Measurements from ENCODE around the gene PSMB5. TPM values are rescaled to one million over a fixed set of nuclear protein-coding genes. Genes with fewer than 3 reads are reported as not detected.

PSMB5 gene
- total RNA-seq, 2 experiments from 2014 or later = 60.4 to 60.7 TPM

GRCh38 chr14:22986508-22987054 is 48.1 kb downstream of the PSMB5 start:
- Mint-ChIP-seq H3K4me1 (no peaks in the 10 kb centered on the region), H3K36me3 (ENCODE audit: low read depth) (no peaks in the 10 kb centered on the region), H3K27ac (no peak overlapping the region), H3K27me3 (no peaks in the 10 kb centered on the region), H3K4me3 (no peak overlapping the region), H3K9me3 (no peaks in the 10 kb centered on the region)
- ChIA-PET POLR2A (interaction anchor here (0.9 to 1.2 kb wide), 3 partner anchors 56 to 82 kb away, joined by 3 to 6 read pairs (median 3); partner anchors contain the start of gene CDH24), CTCF (interaction anchor here (0.6 to 3.9 kb wide), 50 partner anchors 9 to 430 kb away, joined by 3 to 64 read pairs (median 5); partner anchors contain the start of genes ABHD4, ACIN1, C14orf119 and CDH24)
- DNase-seq = peak; percentile 94

- Mint-ChIP-seq H3K36me3 (ENCODE audit: low read depth) (no peaks in the 10 kb centered on the region), H3K27me3 (peaks cover under 1% of the 10 kb centered on the region), H3K27ac (no peak overlapping the region), H3K9me3 (no peaks in the 10 kb centered on the region), H3K4me1 (peaks cover under 1% of the 10 kb centered on the region), H3K4me3 (no peak overlapping the region)
- POLR2A ChIA-PET = interaction anchor here (0.9 to 1.2 kb wide), 3 partner anchors 56 to 83 kb away, joined by 3 to 6 read pairs (median 3); partner anchors contain the start of gene CDH24
- no peak for DNase-seq
- CTCF ChIA-PET = interaction anchor here (0.6 to 3.9 kb wide), 50 partner anchors 9 to 429 kb away, joined by 3 to 64 read pairs (median 5); partner anchors contain the start of genes ABHD4, ACIN1, C14orf119 and CDH24
Measured at GRCh38 chr14:22985894-22986507, 48.7 kb downstream of the PSMB5 start.

- no peaks in the 10 kb centered on the region for H3K9me3 Mint-ChIP-seq
- no peak overlapping the region for H3K4me3 Mint-ChIP-seq
- H3K4me1 Mint-ChIP-seq = peaks cover 2% of the 10 kb centered on the region
- no peak overlapping the region for H3K27ac Mint-ChIP-seq
- ChIA-PET CTCF (interaction anchor here (0.6 to 3.9 kb wide), 11 partner anchors 11 to 415 kb away, joined by 3 to 64 read pairs (median 9); partner anchors contain the start of gene CDH24), POLR2A (no interaction called here)
- no peak for DNase-seq
- no peaks in the 10 kb centered on the region for H3K36me3 Mint-ChIP-seq (ENCODE audit: low read depth)
- H3K27me3 Mint-ChIP-seq = peaks cover 7% of the 10 kb centered on the region
Measured at GRCh38 chr14:22984959-22985658, 49.6 kb downstream of the PSMB5 start.

GRCh38 chr14:22982477-22983245 is 52.0 kb downstream of the PSMB5 start, which contains the start of gene AJUBA:
Gene AJUBA, minus strand, starts transcription at chr14:22982551. Its CDS starts 285 bp downstream, at chr14:22982266.
- peak; percentile 80 for DNase-seq
- peaks cover 22% of the 10 kb centered on the region for H3K27me3 Mint-ChIP-seq
- no peak within 1 kb of the TSS for H3K27ac Mint-ChIP-seq
- ChIA-PET CTCF (interaction anchor here (0.6 to 3.4 kb wide), 18 partner anchors 10 to 1536 kb away, joined by 3 to 16 read pairs (median 6); partner anchors contain the start of gene PRMT5), POLR2A (no interaction called here)
- H3K36me3 Mint-ChIP-seq (ENCODE audit: low read depth) = no peaks in the 10 kb centered on the region
- no peaks in the 10 kb centered on the region for H3K9me3 Mint-ChIP-seq
- peak within 1 kb of the TSS; percentile 60 for H3K4me3 Mint-ChIP-seq
- peaks cover 7% of the 10 kb centered on the region for H3K4me1 Mint-ChIP-seq

GRCh38 chr14:22981876-22982476 is 52.7 kb downstream of the PSMB5 start:
- Mint-ChIP-seq H3K27me3 (peaks cover 25% of the 10 kb centered on the region), H3K36me3 (ENCODE audit: low read depth) (no peaks in the 10 kb centered on the region), H3K27ac (no peak overlapping the region), H3K4me3 (peak overlapping the region; percentile 60), H3K4me1 (peaks cover 7% of the 10 kb centered on the region), H3K9me3 (no peaks in the 10 kb centered on the region)
- CTCF ChIA-PET = interaction anchor here (0.6 to 3.4 kb wide), 22 partner anchors 9 to 1535 kb away, joined by 3 to 16 read pairs (median 4); partner anchors contain the start of gene PRMT5
- POLR2A ChIA-PET = no interaction called here
- no peak for DNase-seq

- Mint-ChIP-seq H3K27me3 (peaks cover 30% of the 10 kb centered on the region), H3K4me3 (no peak overlapping the region), H3K36me3 (ENCODE audit: low read depth) (no peaks in the 10 kb centered on the region), H3K27ac (no peak overlapping the region), H3K4me1 (peaks cover 7% of the 10 kb centered on the region), H3K9me3 (no peaks in the 10 kb centered on the region)
- no peak for DNase-seq
- ChIA-PET POLR2A (no interaction called here), CTCF (interaction anchor here (0.6 to 3.4 kb wide), 12 partner anchors 8 to 425 kb away, joined by 3 to 16 read pairs (median 6); partner anchors contain the start of gene PRMT5)
Measured at GRCh38 chr14:22981090-22981875, 53.4 kb downstream of the PSMB5 start.

- Mint-ChIP-seq H3K27ac (no peak overlapping the region), H3K4me1 (peaks cover 7% of the 10 kb centered on the region), H3K9me3 (no peaks in the 10 kb centered on the region), H3K4me3 (no peak overlapping the region), H3K27me3 (peaks cover 31% of the 10 kb centered on the region), H3K36me3 (ENCODE audit: low read depth) (no peaks in the 10 kb centered on the region)
- POLR2A ChIA-PET = no interaction called here
- CTCF ChIA-PET = interaction anchor here (0.7 to 2.7 kb wide), 3 partner anchors 12 to 178 kb away, joined by 3 to 10 read pairs (median 4); no protein-coding TSS in a partner anchor
- DNase-seq = no peak
Measured at GRCh38 chr14:22980672-22981089, 54.0 kb downstream of the PSMB5 start.

GRCh38 chr14:22979748-22980392 is 54.8 kb downstream of the PSMB5 start:
- Mint-ChIP-seq H3K27me3 (peaks cover 31% of the 10 kb centered on the region), H3K27ac (no peak overlapping the region), H3K36me3 (ENCODE audit: low read depth) (no peaks in the 10 kb centered on the region), H3K9me3 (no peaks in the 10 kb centered on the region), H3K4me1 (peaks cover 7% of the 10 kb centered on the region), H3K4me3 (no peak overlapping the region)
- POLR2A ChIA-PET = no interaction called here
- DNase-seq = no peak
- CTCF ChIA-PET = interaction anchor here (0.7 to 1.2 kb wide), 3 partner anchors 78 to 179 kb away, joined by 3 read pairs; no protein-coding TSS in a partner anchor

GRCh38 chr14:22978981-22979671 is 55.6 kb downstream of the PSMB5 start:
- no peak for DNase-seq
- Mint-ChIP-seq H3K4me1 (peaks cover 7% of the 10 kb centered on the region), H3K27ac (no peak overlapping the region), H3K9me3 (no peaks in the 10 kb centered on the region), H3K27me3 (peaks cover 31% of the 10 kb centered on the region), H3K36me3 (ENCODE audit: low read depth) (no peaks in the 10 kb centered on the region), H3K4me3 (no peak overlapping the region)
- POLR2A ChIA-PET = no interaction called here
- CTCF ChIA-PET = interaction anchor here (0.7 to 1.5 kb wide), 4 partner anchors 10 to 89 kb away, joined by 3 to 6 read pairs (median 3); no protein-coding TSS in a partner anchor

- H3K36me3 Mint-ChIP-seq (ENCODE audit: low read depth) = no peaks in the 10 kb centered on the region
- peaks cover 31% of the 10 kb centered on the region for H3K27me3 Mint-ChIP-seq
- H3K4me1 Mint-ChIP-seq = peaks cover 7% of the 10 kb centered on the region
- no peak overlapping the region for H3K27ac Mint-ChIP-seq
- DNase-seq = no peak
- no peak overlapping the region for H3K4me3 Mint-ChIP-seq
- ChIA-PET POLR2A (no interaction called here), CTCF (interaction anchor here (1.0 to 1.9 kb wide), 7 partner anchors 9 to 408 kb away, joined by 3 to 6 read pairs (median 4); partner anchors contain the start of gene CDH24)
- H3K9me3 Mint-ChIP-seq = no peaks in the 10 kb centered on the region
Measured at GRCh38 chr14:22978487-22978837, 56.2 kb downstream of the PSMB5 start.

All from activated CD4-positive, alpha-beta T cell treated with anti-CD3 and anti-CD28 coated beads, Interleukin-2, amount 10 ng/mL, durations not matched to agents 7 days and 5 days (primary cell).